ENCODE measurements around the gene STK10.
"Not testable (repeated sequence)": the region's sequence is repeated elsewhere in the genome, so short reads cannot be mapped to it uniquely, and the experiment has no call there.

The STK10 gene

GRCh38 chr5:172153695-172154094 lies 34.3 kb downstream of the STK10 start:
- H3K4me1 ChIP-seq (ENCODE audit: insufficient read depth, low read length, poor library complexity, severe bottlenecking) = no peaks in the 10 kb centered on the region
- H3K27me3 ChIP-seq (ENCODE audit: insufficient read depth, low read length, poor library complexity, severe bottlenecking) = no peaks in the 10 kb centered on the region
- no peaks in the 10 kb centered on the region for H3F3A ChIP-seq (ENCODE audit: low read depth)
- H4K20me1 ChIP-seq (ENCODE audit: insufficient read depth, low read length, poor library complexity, severe bottlenecking) = peaks cover 6% of the 10 kb centered on the region
- H3K4me3 ChIP-seq (ENCODE audit: low read length, poor library complexity, severe bottlenecking) = no peak overlapping the region
- no peaks in the 10 kb centered on the region for H3K9me3 ChIP-seq (ENCODE audit: insufficient read depth, low read depth, low read length)
- peaks cover 50% of the 10 kb centered on the region; the same call in 1 of the 2 replicates for H3K36me3 ChIP-seq (ENCODE audit: insufficient read depth, low read length)
- no peak overlapping the region for H3K9ac ChIP-seq (ENCODE audit: low read depth, low read length, poor library complexity, severe bottlenecking)
- no peak overlapping the region for H3K4me2 ChIP-seq (ENCODE audit: low read depth, low read length, poor library complexity, severe bottlenecking)
- no peak overlapping the region for H2AFZ ChIP-seq (ENCODE audit: low read length)
- peaks cover 48% of the 10 kb centered on the region; the same call in 1 of the 2 replicates for H3K79me2 ChIP-seq (ENCODE audit: insufficient read depth, low read length)
- H3K9me2 ChIP-seq (replicated peaks; ENCODE audit: low read depth, low read length) = no peaks in the 10 kb centered on the region
- TF ChIP-seq EZH2phosphoT487 (IDR thresholded peaks at IDR 0.05; ENCODE audit: borderline replicate concordance) (no peak), CTCF (conservative IDR thresholded peaks at IDR 0.05; ENCODE audit: low read length) (no peak)

- Histone ChIP-seq H3K9me3 (ENCODE audit: insufficient read depth, low read depth, low read length) (no peaks in the 10 kb centered on the region), H3K4me2 (ENCODE audit: low read depth, low read length, poor library complexity, severe bottlenecking) (no peak overlapping the region), H3K79me2 (ENCODE audit: insufficient read depth, low read length) (peaks cover 50% of the 10 kb centered on the region; the same call in 1 of the 2 replicates), H3K36me3 (ENCODE audit: insufficient read depth, low read length) (peaks cover 66% of the 10 kb centered on the region; the same call in 1 of the 2 replicates), H4K20me1 (ENCODE audit: insufficient read depth, low read length, poor library complexity, severe bottlenecking) (peaks cover 6% of the 10 kb centered on the region), H3K9ac (ENCODE audit: low read depth, low read length, poor library complexity, severe bottlenecking) (no peak overlapping the region), H3K4me1 (ENCODE audit: insufficient read depth, low read length, poor library complexity, severe bottlenecking) (no peaks in the 10 kb centered on the region), H3F3A (ENCODE audit: low read depth) (no peaks in the 10 kb centered on the region), H3K4me3 (ENCODE audit: low read length, poor library complexity, severe bottlenecking) (no peak overlapping the region), H3K9me2 (replicated peaks; ENCODE audit: low read depth, low read length) (no peaks in the 10 kb centered on the region), H2AFZ (ENCODE audit: low read length) (no peak overlapping the region), H3K27me3 (ENCODE audit: insufficient read depth, low read length, poor library complexity, severe bottlenecking) (no peaks in the 10 kb centered on the region)
- TF ChIP-seq EZH2phosphoT487 (IDR thresholded peaks at IDR 0.05; ENCODE audit: borderline replicate concordance) = no peak
- TF ChIP-seq CTCF (conservative IDR thresholded peaks at IDR 0.05; ENCODE audit: low read length) = no peak
Measured at GRCh38 chr5:172151661-172152210, 36.3 kb downstream of the STK10 start.

- H3K4me2 ChIP-seq (ENCODE audit: low read depth, low read length, poor library complexity, severe bottlenecking) = no peak overlapping the region
Measured at GRCh38 chr5:172150514-172151425, 37.3 kb downstream of the STK10 start.

GRCh38 chr5:172149481-172149880 lies 38.5 kb downstream of the STK10 start:
- H4K20me1 ChIP-seq (ENCODE audit: insufficient read depth, low read length, poor library complexity, severe bottlenecking); H3K9me2 ChIP-seq (replicated peaks; ENCODE audit: low read depth, low read length): not testable (repeated sequence)

More at GRCh38 chr5:172150514-172151425, 37.3 kb downstream of the STK10 start:
- no peak overlapping the region for H2AFZ ChIP-seq (ENCODE audit: low read length)
- H3K79me2 ChIP-seq (ENCODE audit: insufficient read depth, low read length) = peaks cover 54% of the 10 kb centered on the region; the same call in 1 of the 2 replicates
- H3K27me3 ChIP-seq (ENCODE audit: insufficient read depth, low read length, poor library complexity, severe bottlenecking) = no peaks in the 10 kb centered on the region
- no peaks in the 10 kb centered on the region for H3K9me3 ChIP-seq (ENCODE audit: insufficient read depth, low read depth, low read length)
- H3K4me3 ChIP-seq (ENCODE audit: low read length, poor library complexity, severe bottlenecking) = no peak overlapping the region
- no peaks in the 10 kb centered on the region for H3K4me1 ChIP-seq (ENCODE audit: insufficient read depth, low read length, poor library complexity, severe bottlenecking)
- peaks cover 65% of the 10 kb centered on the region; the same call in 1 of the 2 replicates for H3K36me3 ChIP-seq (ENCODE audit: insufficient read depth, low read length)
- TF ChIP-seq CTCF (conservative IDR thresholded peaks at IDR 0.05; ENCODE audit: low read length) (no peak), EZH2phosphoT487 (IDR thresholded peaks at IDR 0.05; ENCODE audit: borderline replicate concordance) (no peak)
- no peaks in the 10 kb centered on the region for H3F3A ChIP-seq (ENCODE audit: low read depth)
- no peak overlapping the region for H3K9ac ChIP-seq (ENCODE audit: low read depth, low read length, poor library complexity, severe bottlenecking)
- no peaks in the 10 kb centered on the region for H3K9me2 ChIP-seq (replicated peaks; ENCODE audit: low read depth, low read length)
- H4K20me1 ChIP-seq (ENCODE audit: insufficient read depth, low read length, poor library complexity, severe bottlenecking) = peaks cover 6% of the 10 kb centered on the region

More at GRCh38 chr5:172149481-172149880, 38.5 kb downstream of the STK10 start:
- H3K4me3 ChIP-seq (ENCODE audit: low read length, poor library complexity, severe bottlenecking); H3K4me2 ChIP-seq (ENCODE audit: low read depth, low read length, poor library complexity, severe bottlenecking); H3K9me3 ChIP-seq (ENCODE audit: insufficient read depth, low read depth, low read length); H3K4me1 ChIP-seq (ENCODE audit: insufficient read depth, low read length, poor library complexity, severe bottlenecking); H3F3A ChIP-seq (ENCODE audit: low read depth); H2AFZ ChIP-seq (ENCODE audit: low read length); H3K27me3 ChIP-seq (ENCODE audit: insufficient read depth, low read length, poor library complexity, severe bottlenecking); H3K9ac ChIP-seq (ENCODE audit: low read depth, low read length, poor library complexity, severe bottlenecking): not testable (repeated sequence)
- peaks cover 67% of the 10 kb centered on the region; the same call in 1 of the 2 replicates for H3K79me2 ChIP-seq (ENCODE audit: insufficient read depth, low read length)
- peaks cover 60% of the 10 kb centered on the region; the same call in 1 of the 2 replicates for H3K36me3 ChIP-seq (ENCODE audit: insufficient read depth, low read length)
